GM19324 (cell line): ENCODE measurements around the gene TRIM54.
"Not testable (repeated sequence)": the region's sequence is repeated elsewhere in the genome, so short reads cannot be mapped to it uniquely, and the experiment has no call there.

Experiments
- ATAC-seq: cut with Tn5 transposase; IDR thresholded peaks from one replicate; pipeline ENCODE4 v1.9.1; 2021; ENCODE audit warnings: mild to moderate bottlenecking, moderate library complexity; ENCODE audit not compliant: unreplicated experiment, low FRiP score

TRIM54 gene

GRCh38 chr2:27255660-27256059, 26.6 kb upstream of the TRIM54 start:
- no peak for ATAC-seq

- ATAC-seq, result no peak
These were observed 25.3 kb upstream of the TRIM54 start for GRCh38 chr2:27256855-27257454.

- ATAC-seq, result no peak
These were observed 24.2 kb upstream of the TRIM54 start for GRCh38 chr2:27258051-27258450.

GRCh38 chr2:27261241-27261925, 20.8 kb upstream of the TRIM54 start:
- no peak for ATAC-seq

GRCh38 chr2:27261926-27262298, 20.3 kb upstream of the TRIM54 start:
- ATAC-seq, result no peak

- no peak for ATAC-seq
These were observed 19.6 kb upstream of the TRIM54 start, which contains the start of gene SLC30A3 for GRCh38 chr2:27262379-27263286. Gene SLC30A3 (minus strand): TSS chr2:27263047. CDS start chr2:27262906, 141 bp downstream.

GRCh38 chr2:27263287-27264252, 18.7 kb upstream of the TRIM54 start:
- ATAC-seq, result no peak

GRCh38 chr2:27264253-27264752, 17.9 kb upstream of the TRIM54 start:
- no peak for ATAC-seq

GRCh38 chr2:27264753-27265535, 17.3 kb upstream of the TRIM54 start:
- no peak for ATAC-seq

GRCh38 chr2:27265536-27265870, 16.7 kb upstream of the TRIM54 start:
- no peak for ATAC-seq

- not testable (repeated sequence) for ATAC-seq
These were observed 13.9 kb upstream of the TRIM54 start for GRCh38 chr2:27268296-27268695.

GRCh38 chr2:27270131-27270530, 12.1 kb upstream of the TRIM54 start:
- no peak for ATAC-seq

- ATAC-seq, result no peak
These were observed 11.6 kb upstream of the TRIM54 start for GRCh38 chr2:27270670-27271069.

- no peak for ATAC-seq
These were observed 10.4 kb upstream of the TRIM54 start for GRCh38 chr2:27271631-27272340.

GRCh38 chr2:27272537-27273522, 9.4 kb upstream of the TRIM54 start:
- not testable (repeated sequence) for ATAC-seq

- ATAC-seq, result no peak
These were observed 6.7 kb upstream of the TRIM54 start, which contains the start of gene DNAJC5G for GRCh38 chr2:27275211-27276150. Gene DNAJC5G (plus strand): TSS chr2:27275433. CDS start chr2:27276729, 1,296 bp downstream.
